ENCODE measurements around the gene MACROH2A1.

MACROH2A1 gene

DNA sequence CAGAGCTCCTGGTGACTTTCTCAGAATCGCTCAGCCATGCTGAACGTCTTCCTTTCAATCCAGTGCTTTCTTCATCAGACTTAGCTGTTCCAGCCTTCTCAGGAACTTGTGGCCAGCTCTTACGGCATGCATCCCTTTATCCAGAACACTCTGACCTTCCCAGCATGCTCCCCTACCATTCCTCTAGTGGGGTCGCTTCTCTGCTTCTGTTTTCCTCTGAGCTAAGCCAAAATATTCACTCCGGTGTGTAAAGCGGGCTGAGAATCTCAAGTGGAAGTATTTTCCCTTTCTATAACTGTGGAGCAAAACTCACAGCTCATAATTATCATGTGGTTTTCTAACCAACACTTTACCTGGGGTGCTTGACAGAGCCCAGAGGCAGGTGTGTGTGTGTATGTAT is 41.9 kb upstream of the MACROH2A1 start:
- no peak overlapping the region for H3K4me3 ChIP-seq (ENCODE audit: low read depth, low read length)
- TF ChIP-seq, protein P1, sequence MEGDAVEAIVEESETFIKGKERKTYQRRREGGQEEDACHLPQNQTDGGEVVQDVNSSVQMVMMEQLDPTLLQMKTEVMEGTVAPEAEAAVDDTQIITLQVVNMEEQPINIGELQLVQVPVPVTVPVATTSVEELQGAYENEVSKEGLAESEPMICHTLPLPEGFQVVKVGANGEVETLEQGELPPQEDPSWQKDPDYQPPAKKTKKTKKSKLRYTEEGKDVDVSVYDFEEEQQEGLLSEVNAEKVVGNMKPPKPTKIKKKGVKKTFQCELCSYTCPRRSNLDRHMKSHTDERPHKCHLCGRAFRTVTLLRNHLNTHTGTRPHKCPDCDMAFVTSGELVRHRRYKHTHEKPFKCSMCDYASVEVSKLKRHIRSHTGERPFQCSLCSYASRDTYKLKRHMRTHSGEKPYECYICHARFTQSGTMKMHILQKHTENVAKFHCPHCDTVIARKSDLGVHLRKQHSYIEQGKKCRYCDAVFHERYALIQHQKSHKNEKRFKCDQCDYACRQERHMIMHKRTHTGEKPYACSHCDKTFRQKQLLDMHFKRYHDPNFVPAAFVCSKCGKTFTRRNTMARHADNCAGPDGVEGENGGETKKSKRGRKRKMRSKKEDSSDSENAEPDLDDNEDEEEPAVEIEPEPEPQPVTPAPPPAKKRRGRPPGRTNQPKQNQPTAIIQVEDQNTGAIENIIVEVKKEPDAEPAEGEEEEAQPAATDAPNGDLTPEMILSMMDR (IDR thresholded peaks at IDR 0.05; ENCODE audit: insufficient read depth, low read depth, low read length, missing control alignments): no peak
- DNase-seq (ENCODE audit: low read depth): no peak

DNA sequence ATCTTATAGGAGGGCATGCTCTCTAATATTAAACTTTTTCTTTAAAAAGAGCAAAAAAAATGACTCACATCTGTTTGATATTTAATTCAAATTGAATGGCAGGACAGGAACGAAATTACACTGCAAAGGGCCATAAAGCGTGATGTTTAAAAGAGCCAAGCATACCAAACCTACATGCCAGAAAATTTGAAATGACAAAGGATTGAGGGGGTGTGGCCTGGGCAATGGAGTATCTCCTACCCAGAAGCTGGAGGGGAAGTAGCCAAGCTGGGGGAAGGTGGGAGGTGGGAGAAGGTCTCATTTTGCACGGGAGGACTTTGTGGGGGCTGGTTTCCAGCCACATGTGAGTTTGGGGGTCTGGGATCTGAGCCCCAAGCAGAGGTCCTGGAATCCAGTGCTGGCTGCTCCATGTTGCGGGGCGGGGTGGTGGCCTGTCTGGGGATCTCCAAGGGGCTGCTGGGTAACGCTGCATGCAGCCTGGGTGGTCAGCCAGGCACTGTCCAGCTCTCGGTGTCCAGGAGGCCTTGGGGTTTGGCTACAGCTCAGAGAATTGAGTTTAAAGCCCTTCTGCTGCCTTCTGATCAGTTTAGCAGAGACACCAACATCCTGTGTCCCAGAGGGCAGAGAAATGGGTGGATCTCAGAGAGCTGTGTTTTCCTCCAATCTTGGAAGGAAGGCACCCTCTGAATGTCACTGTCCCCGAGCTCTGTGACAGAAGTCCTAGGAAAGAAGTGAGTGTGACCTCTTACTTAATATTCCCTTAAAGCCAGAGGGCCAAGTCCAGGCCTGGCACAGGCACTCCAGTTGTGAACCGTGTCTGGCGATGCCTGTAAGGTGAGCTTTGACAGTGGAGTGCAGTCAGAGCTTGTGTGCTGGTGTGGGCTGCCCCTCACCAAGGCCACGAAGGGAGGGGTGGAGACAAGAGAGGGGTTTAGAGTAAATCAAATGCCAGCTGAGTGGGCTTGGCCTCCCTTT is 40.5 kb upstream of the MACROH2A1 start:
- DNase-seq (ENCODE audit: low read depth): no peak
- H3K4me3 ChIP-seq (ENCODE audit: low read depth, low read length): no peak overlapping the region
- TF ChIP-seq, protein P1 (IDR thresholded peaks at IDR 0.05; ENCODE audit: insufficient read depth, low read depth, low read length, missing control alignments): no peak

DNA sequence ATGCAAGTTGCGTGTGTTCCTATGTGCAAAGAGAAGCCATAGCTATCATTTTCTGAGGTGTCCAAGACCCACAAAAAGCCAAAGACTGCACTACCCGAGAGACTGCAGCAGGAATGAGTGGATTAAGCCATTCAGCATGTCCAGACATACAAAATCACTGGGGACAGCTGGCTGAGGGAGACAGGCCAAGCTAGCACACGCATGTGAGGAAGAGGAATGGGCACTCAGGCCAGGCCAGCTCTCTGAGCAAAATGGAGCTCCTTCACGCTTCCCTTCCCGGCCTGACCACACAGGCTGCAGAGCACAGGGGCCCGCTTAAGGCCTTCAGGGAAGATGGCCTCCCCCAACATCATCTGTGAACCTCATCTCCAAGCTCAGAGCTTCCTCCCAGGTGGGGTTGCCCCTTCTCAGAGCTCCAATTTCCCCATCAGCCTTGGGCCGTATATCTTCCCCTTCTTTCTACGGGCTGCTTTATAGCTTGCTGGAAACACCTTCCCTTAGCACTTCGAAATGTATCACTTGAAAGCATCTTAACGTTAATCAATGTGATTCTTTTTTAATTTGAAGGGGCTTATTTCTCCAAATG is 39.7 kb upstream of the MACROH2A1 start:
- TF ChIP-seq, protein P1 (IDR thresholded peaks at IDR 0.05; ENCODE audit: insufficient read depth, low read depth, low read length, missing control alignments): no peak
- H3K4me3 ChIP-seq (ENCODE audit: low read depth, low read length): no peak overlapping the region
- DNase-seq (ENCODE audit: low read depth): no peak

DNA sequence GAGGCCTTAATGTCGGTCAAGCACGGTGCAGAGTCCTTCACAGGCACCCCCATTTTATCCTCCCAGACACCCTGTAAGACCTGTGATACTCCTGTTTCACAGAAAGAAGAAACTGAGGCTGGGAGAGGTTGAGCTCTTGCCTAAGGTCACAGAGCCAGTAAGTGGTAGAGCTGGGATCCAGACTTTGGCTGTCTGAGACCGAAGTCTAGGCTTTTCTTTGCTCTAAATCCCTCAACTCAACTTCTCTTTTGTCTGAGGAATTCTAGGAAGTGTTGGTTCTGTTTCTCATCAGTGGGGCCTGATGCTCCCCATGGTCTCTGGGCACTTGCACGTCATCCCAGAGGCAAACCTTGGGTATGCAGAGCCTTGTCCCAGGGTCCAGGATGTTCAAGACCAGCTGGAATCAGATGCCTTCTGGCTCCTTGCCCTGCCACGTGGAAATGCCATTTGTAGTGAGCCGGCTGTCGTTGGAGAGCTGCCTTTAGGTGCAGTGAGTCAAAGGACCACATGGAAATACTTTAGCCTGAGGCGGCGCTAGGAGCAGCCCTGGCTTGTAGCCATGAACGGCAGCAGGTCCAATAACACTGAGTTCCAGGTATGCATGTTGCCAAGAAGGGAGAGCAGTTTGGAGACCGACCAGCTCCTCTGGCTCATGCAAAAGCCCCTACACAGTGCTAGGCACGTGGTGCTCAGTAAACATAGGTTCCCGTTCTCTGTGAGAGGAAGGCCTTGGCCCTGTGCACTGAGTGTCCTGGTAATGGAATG is 38.9 kb upstream of the MACROH2A1 start:
- TF ChIP-seq, protein P1 (IDR thresholded peaks at IDR 0.05; ENCODE audit: insufficient read depth, low read depth, low read length, missing control alignments): no peak
- H3K4me3 ChIP-seq (ENCODE audit: low read depth, low read length): no peak overlapping the region
- no peak for DNase-seq (ENCODE audit: low read depth)

DNA sequence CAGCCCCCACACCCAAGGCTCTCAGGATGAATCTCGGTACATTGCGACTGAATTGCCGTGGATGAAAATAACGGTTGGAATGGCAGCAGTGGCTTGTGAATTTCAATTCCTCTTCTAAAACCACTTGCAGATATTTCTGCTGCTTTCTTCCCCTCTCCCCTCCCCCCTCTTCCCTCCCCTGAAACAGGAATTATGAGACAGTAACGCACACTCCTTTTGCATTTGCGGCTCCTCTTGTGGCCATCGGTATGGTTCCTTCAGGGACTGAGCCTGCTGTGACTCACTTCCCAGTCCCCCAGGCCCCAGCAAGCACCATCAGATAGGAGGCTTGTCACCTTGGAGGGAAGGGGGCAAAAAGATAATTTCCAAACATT is 38.4 kb upstream of the MACROH2A1 start:
- no peak overlapping the region for H3K4me3 ChIP-seq (ENCODE audit: low read depth, low read length)
- peak; percentile 8 for DNase-seq (ENCODE audit: low read depth)
- TF ChIP-seq, protein P1 (IDR thresholded peaks at IDR 0.05; ENCODE audit: insufficient read depth, low read depth, low read length, missing control alignments): no peak

DNA sequence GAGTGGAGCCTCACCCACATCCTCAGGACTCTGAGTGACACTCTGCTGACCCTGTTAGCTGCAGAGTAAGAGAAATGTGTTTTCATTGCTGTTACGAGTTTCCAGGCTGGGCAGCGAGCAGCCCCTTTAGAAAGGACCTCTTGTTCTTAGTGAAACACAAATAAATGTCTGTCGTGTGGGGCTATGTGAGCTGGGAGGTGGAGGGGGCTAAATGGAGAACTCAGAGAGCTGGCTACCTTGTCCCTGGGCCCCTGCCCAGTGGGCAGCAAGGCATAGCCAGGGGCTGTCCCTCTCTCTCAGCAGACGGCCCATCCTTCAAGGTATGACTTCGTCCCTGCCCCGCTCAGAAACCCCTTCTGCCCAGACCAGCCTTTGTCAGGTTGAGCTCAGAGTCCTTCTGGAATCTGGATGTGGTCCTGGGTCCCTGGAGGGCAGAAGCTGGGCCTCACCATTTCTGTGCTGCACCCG is 38.0 kb upstream of the MACROH2A1 start:
- TF ChIP-seq, protein P1 (IDR thresholded peaks at IDR 0.05; ENCODE audit: insufficient read depth, low read depth, low read length, missing control alignments): no peak
- DNase-seq (ENCODE audit: low read depth): no peak
- no peak overlapping the region for H3K4me3 ChIP-seq (ENCODE audit: low read depth, low read length)

Measured in GM12865 (cell line).